OCI-LY3 (cell line): ENCODE measurements around the gene OR2M3.
A peak's percentile ranks its signal among the peaks of the same experiment; 100 is the strongest.

Experiments used
- H2AFZ ChIP-seq: fragments of 200-600, 300-600 bp; shearing (Covaris generic); 2 replicates; pipeline ENCODE4 v1.6.0; 2014; ENCODE audit warnings: antibody characterized with exemption, low read depth, low read length
- H3K27ac ChIP-seq: fragments of 200-600, 300-600 bp; sonication (generic); 2 replicates; pipeline ENCODE4 v1.5.1; 2014; ENCODE audit warnings: mild to moderate bottlenecking, low read length, moderate library complexity, mixed read lengths
- H3K27me3 ChIP-seq: fragments of 200-600, 300-600 bp; sonication (generic); 2 replicates; pipeline ENCODE4 v1.6.1; 2014; ENCODE audit warnings: low read depth, low read length, mixed read lengths
- H3K36me3 ChIP-seq: fragments of 200-600, 300-600 bp; sonication (generic); replicated peaks from 2 replicates; pipeline ENCODE3; 2014; ENCODE audit warnings: low read depth, low read length, mixed read lengths
- H3K4me1 ChIP-seq: fragments of 300-600, 200-600 bp; sonication (generic); 2 replicates; pipeline ENCODE4 v1.6.1; 2014; ENCODE audit warnings: low read length, mixed read lengths
- H3K4me2 ChIP-seq: fragments of 200-600, 300-600 bp; sonication (generic); 2 replicates; pipeline ENCODE4 v1.6.1; 2014; ENCODE audit warnings: low read length, mixed read lengths
- H3K4me3 ChIP-seq: fragments of 300-600, 200-600 bp; sonication (generic); 2 replicates; pipeline ENCODE4 v1.5.1; 2014; ENCODE audit warnings: antibody characterized with exemption, mild to moderate bottlenecking, low read length, moderate library complexity
- H3K79me2 ChIP-seq: fragments of 300-600, 200-600 bp; shearing (Covaris generic); 2 replicates; pipeline ENCODE4 v1.6.1; 2014; ENCODE audit warnings: mild to moderate bottlenecking, low read length, mixed read lengths
- H3K9ac ChIP-seq: fragments of 300-600, 200-600 bp; shearing (Covaris generic); 2 replicates; pipeline ENCODE4 v1.6.0; 2014; ENCODE audit warnings: mild to moderate bottlenecking, low read length, moderate library complexity
- H3K9me3 ChIP-seq: fragments of 200-600, 300-600 bp; shearing (Covaris generic); 2 replicates; pipeline ENCODE4 v1.6.1; 2014; ENCODE audit warnings: low read length, mixed read lengths; ENCODE audit not compliant: insufficient read depth
- H4K20me1 ChIP-seq: fragments of 200-600, 300-600 bp; sonication (generic); 2 replicates; pipeline ENCODE4 v1.6.1; 2016; ENCODE audit warnings: low read length, mixed read lengths; ENCODE audit not compliant: insufficient read depth
- EZH2phosphoT487 ChIP-seq: fragments of 200-600 bp; shearing (Covaris generic); IDR thresholded peaks from 2 replicates; pipeline ENCODE4 v1.6.1; 2018; ENCODE audit warnings: antibody characterized with exemption, mixed run types, low read depth
- TF ChIP-seq, protein P1 (sequence below): fragments of 200-600, 300-600 bp; sonication (generic); IDR thresholded peaks from 2 replicates; pipeline ENCODE4 v1.5.1; 2014; ENCODE audit warnings: antibody characterized with exemption, low read length, low read depth

Gene OR2M3, protein sequence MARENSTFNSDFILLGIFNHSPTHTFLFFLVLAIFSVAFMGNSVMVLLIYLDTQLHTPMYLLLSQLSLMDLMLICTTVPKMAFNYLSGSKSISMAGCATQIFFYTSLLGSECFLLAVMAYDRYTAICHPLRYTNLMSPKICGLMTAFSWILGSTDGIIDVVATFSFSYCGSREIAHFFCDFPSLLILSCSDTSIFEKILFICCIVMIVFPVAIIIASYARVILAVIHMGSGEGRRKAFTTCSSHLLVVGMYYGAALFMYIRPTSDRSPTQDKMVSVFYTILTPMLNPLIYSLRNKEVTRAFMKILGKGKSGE

DNA sequence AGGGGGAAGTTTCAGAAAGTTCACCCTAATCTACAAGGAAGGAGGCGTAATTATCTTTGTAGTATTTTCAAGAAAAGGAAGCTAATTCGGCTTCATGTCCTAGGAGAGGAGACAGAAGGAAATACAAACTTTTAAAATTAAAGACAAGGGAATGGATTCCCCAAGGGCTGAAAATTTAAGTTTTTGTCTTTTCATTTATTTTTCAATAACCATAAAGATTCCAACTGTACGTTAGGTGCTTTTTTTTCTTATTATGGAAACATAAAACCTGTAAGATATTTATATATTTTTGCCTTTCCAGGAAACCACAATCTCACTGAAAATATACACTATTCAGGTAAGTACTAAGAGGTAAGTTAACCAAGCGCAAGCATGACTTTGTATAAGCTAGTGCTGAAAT is at the start of gene OR2M3:
OR2M3 (plus strand) TSS at position 301 of the 400 bp plus-strand sequence. CDS start 5,803 bp downstream, outside the sequence.
- H3K4me2 ChIP-seq, result no peak within 1 kb of the TSS
- H3K27ac ChIP-seq, result no peak within 1 kb of the TSS
- no peak within 1 kb of the TSS for H3K4me3 ChIP-seq
- no peaks in the 10 kb centered on the region for H4K20me1 ChIP-seq
- no peaks in the 10 kb centered on the region for H3K4me1 ChIP-seq
- no peaks in the 10 kb centered on the region for H3K36me3 ChIP-seq
- H3K27me3 ChIP-seq, result no peaks in the 10 kb centered on the region
- no peak within 1 kb of the TSS for H3K9ac ChIP-seq
- H3K9me3 ChIP-seq, result no peaks in the 10 kb centered on the region
- no peak within 1 kb of the TSS for H2AFZ ChIP-seq
- H3K79me2 ChIP-seq, result no peaks in the 10 kb centered on the region
- TF ChIP-seq, protein P1, sequence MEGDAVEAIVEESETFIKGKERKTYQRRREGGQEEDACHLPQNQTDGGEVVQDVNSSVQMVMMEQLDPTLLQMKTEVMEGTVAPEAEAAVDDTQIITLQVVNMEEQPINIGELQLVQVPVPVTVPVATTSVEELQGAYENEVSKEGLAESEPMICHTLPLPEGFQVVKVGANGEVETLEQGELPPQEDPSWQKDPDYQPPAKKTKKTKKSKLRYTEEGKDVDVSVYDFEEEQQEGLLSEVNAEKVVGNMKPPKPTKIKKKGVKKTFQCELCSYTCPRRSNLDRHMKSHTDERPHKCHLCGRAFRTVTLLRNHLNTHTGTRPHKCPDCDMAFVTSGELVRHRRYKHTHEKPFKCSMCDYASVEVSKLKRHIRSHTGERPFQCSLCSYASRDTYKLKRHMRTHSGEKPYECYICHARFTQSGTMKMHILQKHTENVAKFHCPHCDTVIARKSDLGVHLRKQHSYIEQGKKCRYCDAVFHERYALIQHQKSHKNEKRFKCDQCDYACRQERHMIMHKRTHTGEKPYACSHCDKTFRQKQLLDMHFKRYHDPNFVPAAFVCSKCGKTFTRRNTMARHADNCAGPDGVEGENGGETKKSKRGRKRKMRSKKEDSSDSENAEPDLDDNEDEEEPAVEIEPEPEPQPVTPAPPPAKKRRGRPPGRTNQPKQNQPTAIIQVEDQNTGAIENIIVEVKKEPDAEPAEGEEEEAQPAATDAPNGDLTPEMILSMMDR, result no peak
- TF ChIP-seq EZH2phosphoT487, result no peak

DNA sequence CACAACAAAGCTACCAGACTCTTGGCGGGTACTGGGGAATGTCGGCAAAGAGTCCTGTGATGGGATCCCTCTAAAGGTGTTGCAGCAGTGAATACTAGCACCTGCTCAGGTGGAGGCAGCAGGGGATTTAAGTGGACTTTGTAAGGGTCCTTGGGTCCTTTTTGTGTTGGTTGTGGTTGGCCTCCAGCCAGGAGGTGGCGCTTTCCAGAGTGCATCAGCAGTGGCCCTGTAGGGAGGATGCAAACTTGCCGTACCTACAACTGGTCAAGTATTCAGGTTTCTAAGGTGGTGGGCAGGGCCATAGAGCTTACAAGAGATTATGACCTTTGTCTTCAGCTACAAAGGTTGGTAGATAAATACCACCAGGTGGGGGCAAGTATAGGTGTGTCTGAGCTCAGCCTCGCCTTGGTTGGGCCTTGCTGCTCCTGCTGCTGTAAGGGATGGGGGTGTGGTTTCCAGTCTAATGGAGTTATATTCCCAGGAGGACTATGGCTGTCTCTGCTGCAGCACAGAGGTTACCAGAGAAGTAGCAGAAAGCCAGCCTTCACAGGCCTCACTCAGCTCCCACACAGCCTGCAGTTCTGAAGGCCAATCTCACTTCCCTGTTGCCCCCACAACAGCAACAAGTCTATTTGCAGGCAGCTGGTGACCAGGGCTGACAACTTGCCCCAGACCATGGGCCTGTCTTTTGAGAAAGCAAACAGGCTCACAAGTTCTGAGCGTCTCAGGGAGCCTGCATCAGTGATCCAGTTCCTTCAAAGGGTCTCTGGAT is 44.8 kb upstream of the OR2M3 start:
- H3K79me2 ChIP-seq, result no peaks in the 10 kb centered on the region
- no peak overlapping the region for H3K4me2 ChIP-seq
- TF ChIP-seq, protein P1, result 0 out of 2 replicates have a peak, but pooled peaks have one; percentile 12
- no peak for TF ChIP-seq EZH2phosphoT487
- no peaks in the 10 kb centered on the region for H3K36me3 ChIP-seq
- no peaks in the 10 kb centered on the region for H3K27me3 ChIP-seq
- no peaks in the 10 kb centered on the region for H3K9me3 ChIP-seq
- no peak overlapping the region for H3K9ac ChIP-seq
- no peak overlapping the region for H3K27ac ChIP-seq
- no peaks in the 10 kb centered on the region for H3K4me1 ChIP-seq
- H2AFZ ChIP-seq, result no peak overlapping the region
- no peaks in the 10 kb centered on the region for H4K20me1 ChIP-seq
- H3K4me3 ChIP-seq, result no peak overlapping the region

DNA sequence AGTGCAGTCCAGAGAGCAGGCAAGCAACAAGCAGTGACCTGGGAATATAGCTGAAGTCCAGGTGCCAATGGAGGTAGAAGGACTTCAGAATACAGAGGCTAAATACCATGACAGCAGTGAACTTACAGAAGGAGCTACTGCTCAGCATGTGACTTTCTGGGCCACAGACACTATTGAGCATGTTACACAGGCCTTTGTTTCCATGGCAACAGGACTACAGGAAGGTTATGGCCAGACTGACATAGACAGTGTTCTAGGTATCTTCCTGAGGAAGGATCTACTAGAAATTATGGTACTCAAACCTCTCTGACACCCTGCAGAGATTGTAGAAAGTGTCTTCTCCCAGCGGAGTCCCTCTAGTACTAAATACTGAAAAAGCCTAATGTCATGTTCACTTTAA is 41.1 kb upstream of the OR2M3 start:
- Histone ChIP-seq H3K27ac (no peak overlapping the region), H3K4me2 (no peak overlapping the region), H3K4me3 (no peak overlapping the region), H3K9ac (no peak overlapping the region), H3K79me2 (no peaks in the 10 kb centered on the region), H3K27me3 (no peaks in the 10 kb centered on the region), H3K36me3 (no peaks in the 10 kb centered on the region), H4K20me1 (no peaks in the 10 kb centered on the region), H2AFZ (no peak overlapping the region), H3K9me3 (no peaks in the 10 kb centered on the region), H3K4me1 (no peaks in the 10 kb centered on the region)
- TF ChIP-seq, protein P1, result no peak
- no peak for TF ChIP-seq EZH2phosphoT487

DNA sequence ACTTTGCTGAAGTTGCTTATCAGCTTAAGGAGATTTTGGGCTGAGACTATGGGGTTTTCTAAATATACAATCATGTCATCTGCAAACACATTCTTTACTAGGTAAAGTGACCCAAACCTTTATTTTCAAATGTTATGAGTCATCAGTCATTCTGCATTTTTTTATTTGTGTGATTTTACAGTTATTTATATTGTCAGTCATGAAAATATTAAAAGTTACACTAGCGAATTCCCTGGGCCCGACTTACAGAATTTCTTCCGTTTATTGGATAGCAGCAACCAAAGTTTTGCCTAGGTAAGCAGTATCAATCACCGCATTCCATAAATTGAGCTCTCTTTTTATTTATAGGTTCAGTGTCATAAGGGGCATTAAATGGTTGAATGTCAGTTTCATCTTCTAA is 38.3 kb upstream of the OR2M3 start:
- no peaks in the 10 kb centered on the region for H3K9me3 ChIP-seq
- no peak overlapping the region for H3K4me3 ChIP-seq

More for the DNA sequence above, 38.3 kb upstream of the OR2M3 start:
- Histone ChIP-seq H3K27ac (no peak overlapping the region), H3K27me3 (no peaks in the 10 kb centered on the region), H3K4me1 (no peaks in the 10 kb centered on the region), H3K36me3 (no peaks in the 10 kb centered on the region), H3K4me2 (no peak overlapping the region), H3K79me2 (no peaks in the 10 kb centered on the region), H3K9ac (no peak overlapping the region), H4K20me1 (no peaks in the 10 kb centered on the region), H2AFZ (no peak overlapping the region)
- TF ChIP-seq, protein P1, result no peak
- no peak for TF ChIP-seq EZH2phosphoT487
